GM12865 (cell line): Measurements from ENCODE around the gene MYO1D.
A peak's percentile ranks its signal among the peaks of the same experiment; 100 is the strongest.

Source experiments
- DNase-seq: peaks from one replicate; pipeline ENCODE4 v3.0.0; 2010; ENCODE audit warnings: low read depth
- H3K4me3 ChIP-seq: 2 replicates; pipeline ENCODE4 v1.5.1; 2011; ENCODE audit warnings: mild to moderate bottlenecking, low read depth, low read length, control low read depth
- TF ChIP-seq, protein P1 (sequence below): IDR thresholded peaks from 2 replicates; pipeline ENCODE4 v1.5.1; 2011; ENCODE audit warnings: low read length, control low read depth, low read depth, inconsistent platforms; ENCODE audit not compliant: insufficient read depth; ENCODE audit errors: missing control alignments

MYO1D gene

DNA sequence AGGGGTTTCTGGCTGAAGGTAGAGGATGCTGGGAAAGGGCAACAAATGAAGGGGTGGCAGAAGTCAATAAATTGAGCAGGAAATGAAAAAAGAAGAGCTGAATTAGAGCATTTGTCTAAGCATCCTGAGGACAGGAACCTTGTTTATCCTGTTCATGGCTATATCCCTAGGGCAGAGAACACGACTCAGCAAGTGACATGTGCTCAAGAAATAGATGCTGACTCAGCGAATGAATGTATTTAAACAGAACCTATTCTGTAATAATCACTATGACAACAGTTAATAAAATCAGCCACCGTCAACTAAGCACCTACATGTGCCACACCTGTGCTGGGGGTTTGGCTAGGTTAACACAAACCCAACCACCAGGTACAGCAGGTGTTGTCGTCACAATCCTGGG, 309.8 kb downstream of the MYO1D start:
- H3K4me3 ChIP-seq: no peak overlapping the region
- TF ChIP-seq, protein P1, sequence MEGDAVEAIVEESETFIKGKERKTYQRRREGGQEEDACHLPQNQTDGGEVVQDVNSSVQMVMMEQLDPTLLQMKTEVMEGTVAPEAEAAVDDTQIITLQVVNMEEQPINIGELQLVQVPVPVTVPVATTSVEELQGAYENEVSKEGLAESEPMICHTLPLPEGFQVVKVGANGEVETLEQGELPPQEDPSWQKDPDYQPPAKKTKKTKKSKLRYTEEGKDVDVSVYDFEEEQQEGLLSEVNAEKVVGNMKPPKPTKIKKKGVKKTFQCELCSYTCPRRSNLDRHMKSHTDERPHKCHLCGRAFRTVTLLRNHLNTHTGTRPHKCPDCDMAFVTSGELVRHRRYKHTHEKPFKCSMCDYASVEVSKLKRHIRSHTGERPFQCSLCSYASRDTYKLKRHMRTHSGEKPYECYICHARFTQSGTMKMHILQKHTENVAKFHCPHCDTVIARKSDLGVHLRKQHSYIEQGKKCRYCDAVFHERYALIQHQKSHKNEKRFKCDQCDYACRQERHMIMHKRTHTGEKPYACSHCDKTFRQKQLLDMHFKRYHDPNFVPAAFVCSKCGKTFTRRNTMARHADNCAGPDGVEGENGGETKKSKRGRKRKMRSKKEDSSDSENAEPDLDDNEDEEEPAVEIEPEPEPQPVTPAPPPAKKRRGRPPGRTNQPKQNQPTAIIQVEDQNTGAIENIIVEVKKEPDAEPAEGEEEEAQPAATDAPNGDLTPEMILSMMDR: no peak
- no peak for DNase-seq

DNA sequence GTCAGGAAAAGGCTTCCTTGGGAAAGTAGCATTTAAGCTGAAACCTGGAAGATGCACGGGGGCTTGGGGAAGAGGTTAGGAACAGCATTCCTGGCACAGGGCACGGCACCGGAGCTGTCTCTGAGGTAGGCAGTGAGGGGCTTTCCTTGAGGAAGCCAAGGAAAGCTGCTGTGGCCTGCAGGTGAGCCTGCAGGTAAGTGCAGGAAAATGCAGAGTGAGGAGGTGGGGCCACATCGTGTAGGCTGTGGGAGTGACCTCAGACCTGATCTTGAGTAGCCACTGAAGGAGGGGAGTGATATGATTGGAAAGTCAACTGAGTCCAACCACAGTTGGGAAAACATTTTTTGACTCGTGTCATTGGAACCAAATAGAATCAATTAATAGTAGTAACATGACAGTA, 310.6 kb downstream of the MYO1D start:
- TF ChIP-seq, protein P1: no peak
- DNase-seq: no peak
- no peak overlapping the region for H3K4me3 ChIP-seq

DNA sequence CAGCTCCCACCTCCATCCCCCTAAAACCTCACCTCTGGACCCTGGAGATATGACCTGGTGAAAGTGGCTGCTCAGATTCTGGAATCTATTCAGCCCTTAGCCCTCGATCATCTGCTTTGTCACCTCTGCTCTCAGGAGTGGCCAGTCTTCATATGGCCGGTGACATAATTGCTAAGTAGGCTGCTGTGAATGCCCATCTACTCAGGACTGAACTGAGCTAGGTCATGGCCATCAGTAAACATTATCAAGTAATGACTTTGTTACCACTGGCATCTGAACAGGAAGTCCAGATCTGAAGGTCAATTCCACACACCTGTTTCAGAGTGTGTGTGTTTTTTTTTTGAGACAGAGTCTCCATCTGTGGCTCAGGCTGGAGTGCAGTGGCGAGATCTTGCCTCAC, 311.5 kb downstream of the MYO1D start:
- no peak overlapping the region for H3K4me3 ChIP-seq
- TF ChIP-seq, protein P1: no peak
- no peak for DNase-seq

DNA sequence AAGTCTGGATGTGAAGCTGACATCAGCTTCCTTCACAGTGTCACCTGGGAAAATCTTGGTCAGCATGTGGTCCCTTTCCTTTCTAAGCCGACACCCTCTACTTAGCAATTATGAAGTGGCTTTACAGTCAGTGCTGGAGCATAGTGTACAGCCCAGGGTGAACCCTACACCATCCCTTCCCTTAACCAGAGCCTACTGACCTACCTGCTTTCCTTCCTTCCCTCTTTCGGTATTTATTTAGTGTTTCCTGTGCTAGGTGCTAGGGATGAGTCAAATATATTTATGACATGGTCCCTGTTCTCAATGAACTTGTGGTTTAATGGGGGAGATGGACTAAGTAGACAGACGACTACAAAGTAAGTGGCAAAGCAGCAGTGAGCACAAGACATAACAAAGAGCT, 312.6 kb downstream of the MYO1D start:
- DNase-seq: peak; percentile 19
- H3K4me3 ChIP-seq: no peak overlapping the region
- TF ChIP-seq, protein P1: no peak

DNA sequence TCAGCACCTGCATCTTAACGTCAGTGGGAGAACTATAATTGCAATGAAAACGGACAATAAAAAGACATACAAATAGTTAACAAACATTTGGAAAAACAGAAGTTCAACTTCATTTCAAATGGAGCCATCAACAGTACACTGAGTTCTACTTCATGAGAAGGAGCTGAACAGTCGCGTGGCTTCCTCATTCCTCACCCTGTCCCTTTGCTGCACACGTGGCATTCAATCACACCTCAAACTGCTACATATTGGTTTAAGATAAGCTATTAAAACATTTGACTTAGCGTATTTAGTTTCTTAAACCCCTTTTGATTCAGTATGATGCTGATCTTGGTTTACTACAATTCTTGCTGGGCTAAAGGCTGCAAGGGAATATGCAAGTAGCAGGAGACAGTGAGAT, 313.3 kb downstream of the MYO1D start:
- TF ChIP-seq, protein P1: no peak
- DNase-seq: no peak
- no peak overlapping the region for H3K4me3 ChIP-seq

DNA sequence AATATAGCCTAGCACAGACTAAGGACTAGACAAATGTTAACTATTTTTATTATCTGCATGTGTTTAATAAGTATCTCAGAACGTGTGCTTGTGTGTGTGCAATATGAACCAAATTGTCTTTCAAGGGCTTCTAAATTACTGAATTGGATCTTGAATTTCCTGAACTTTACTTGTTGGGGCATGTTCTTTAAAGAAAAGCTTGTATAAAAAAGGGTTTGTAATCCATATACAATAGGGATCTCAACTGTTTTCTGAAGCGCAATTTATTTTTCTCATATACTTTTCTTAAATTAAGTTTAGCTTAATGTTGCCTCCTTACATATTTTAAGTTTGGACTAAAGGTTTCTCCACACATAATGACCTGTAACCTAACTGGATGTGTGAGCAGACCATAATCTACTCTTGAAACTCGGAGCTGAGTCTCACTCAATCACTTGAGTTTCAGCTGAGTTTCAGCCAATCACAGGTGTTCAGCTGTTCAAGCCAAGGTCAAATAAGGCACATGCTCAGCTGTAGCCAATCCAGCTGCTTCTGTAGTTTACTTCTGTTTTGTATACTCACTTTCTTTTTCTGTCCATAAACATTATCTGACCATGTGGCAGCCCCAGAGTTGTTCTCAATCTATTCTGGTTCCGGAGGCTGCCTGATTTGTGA, 317.8 kb downstream of the MYO1D start:
- TF ChIP-seq, protein P1: no peak
- H3K4me3 ChIP-seq: no peak overlapping the region; the same call in 1 of the 2 replicates
- DNase-seq: peak; percentile 91
